ENCODE data around the gene ARHGEF10L.
"Not testable (repeated sequence)": the region's sequence is repeated elsewhere in the genome, so short reads cannot be mapped to it uniquely, and the experiment has no call there.

ARHGEF10L gene

DNA sequence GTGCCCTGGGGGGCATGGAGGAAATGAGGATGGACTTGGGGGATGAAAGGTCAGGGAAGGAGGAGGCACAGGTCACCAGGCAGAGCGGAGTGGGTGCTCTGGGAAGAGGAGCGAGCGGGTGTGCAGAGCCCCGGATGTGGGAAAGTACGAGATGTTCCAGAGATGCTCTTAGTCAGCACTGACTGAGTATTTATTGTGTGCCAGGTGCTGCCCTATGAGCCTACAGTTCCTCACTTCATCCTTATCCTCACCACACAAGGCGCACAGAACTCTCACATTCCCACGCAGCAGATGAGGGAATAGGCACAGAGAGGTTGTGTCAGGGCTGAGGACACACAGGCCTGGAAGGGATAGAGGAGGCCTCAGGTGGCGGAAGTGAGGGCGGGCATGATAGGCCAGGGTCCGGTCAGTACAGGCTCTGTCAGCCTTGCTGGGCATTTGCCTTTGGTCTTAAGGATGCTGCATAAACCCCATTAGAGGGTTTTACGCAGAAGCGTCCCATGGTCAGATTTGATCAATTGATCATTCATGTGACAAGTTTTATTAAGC lies 77.3 kb downstream of the ARHGEF10L start:
- H3K9me3 Mint-ChIP-seq: no peaks in the 10 kb centered on the region
- H3K27me3 Mint-ChIP-seq: peaks cover 5% of the 10 kb centered on the region
- H3K36me3 Mint-ChIP-seq: no peaks in the 10 kb centered on the region
- H3K4me3 Mint-ChIP-seq: no peak overlapping the region
- H3K27ac Mint-ChIP-seq: no peak overlapping the region
- H3K4me1 Mint-ChIP-seq: no peaks in the 10 kb centered on the region

DNA sequence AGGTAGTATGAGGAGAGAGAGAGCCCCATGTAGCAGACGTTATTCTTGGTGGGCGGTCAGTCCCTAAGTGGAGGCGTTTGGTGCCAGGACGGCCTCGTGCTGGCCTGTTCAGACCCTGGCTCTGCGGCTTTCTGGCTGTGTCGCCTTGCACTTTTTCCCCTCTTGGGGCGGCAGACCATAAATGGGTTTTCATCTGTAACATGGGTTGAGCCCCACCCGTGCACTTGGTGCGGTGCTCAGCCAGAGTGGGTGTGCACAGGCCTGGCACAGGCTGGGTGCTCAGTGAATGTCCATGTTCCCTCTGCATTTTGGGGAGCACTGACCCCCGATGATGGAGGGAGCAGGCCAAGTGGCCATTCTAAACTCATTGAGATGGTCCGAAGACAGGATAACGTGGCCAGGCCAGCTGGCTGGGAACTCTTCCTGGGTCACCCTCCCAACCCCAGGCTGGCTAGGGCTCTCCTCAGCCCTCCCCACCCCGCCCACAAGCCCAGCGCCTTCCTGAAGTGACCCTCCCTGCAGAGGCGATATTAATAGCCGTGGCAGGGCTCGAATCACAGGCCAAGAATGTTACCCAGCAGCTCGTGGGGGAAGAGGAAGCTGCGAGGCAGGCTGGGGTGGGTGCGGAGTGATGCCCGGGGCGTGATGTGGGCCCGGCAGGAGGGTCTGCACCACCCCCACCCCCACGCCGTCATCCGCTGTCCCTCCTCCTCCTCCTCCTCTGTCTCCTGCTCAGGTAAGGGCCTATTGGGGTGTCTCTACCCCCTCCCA lies 78.5 kb downstream of the ARHGEF10L start:
- H3K4me1 Mint-ChIP-seq: no peaks in the 10 kb centered on the region
- H3K36me3 Mint-ChIP-seq: no peaks in the 10 kb centered on the region
- H3K27ac Mint-ChIP-seq: no peak overlapping the region
- no peaks in the 10 kb centered on the region for H3K9me3 Mint-ChIP-seq
- peaks cover 5% of the 10 kb centered on the region for H3K27me3 Mint-ChIP-seq
- no peak overlapping the region for H3K4me3 Mint-ChIP-seq

DNA sequence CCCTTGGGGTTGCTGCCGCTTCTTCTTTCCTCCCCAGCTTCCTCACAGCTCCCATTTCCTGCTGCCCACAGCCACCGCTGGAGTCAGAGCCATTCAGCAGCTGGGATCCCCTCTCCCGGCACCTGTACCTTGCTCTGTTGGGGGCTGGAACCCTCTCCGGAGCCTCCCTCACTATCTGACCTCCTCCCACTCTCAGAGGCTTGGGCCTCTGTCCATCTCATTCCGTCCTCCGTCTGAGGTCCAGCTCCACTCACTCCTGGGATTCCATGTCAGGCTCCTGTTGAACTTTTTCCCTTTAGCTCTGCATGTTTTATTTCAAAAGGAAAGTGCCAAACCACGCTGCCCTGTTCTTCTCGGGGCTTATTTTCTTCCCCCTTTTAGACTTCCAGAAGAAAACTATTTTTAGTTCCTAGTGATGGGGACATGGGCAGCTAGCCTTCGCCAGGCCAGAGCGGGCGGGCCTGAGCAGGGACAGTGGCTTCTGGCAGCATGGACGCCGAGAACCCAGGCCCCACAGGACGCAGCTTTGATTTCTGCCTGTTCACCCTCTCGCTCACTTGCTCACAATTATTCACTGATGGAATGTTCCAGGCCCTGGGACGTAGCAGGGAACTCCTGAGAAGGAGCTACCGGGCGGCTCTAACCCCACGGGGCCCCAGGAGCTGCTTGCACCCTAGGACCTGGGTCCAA lies 79.2 kb downstream of the ARHGEF10L start:
- no peaks in the 10 kb centered on the region for H3K9me3 Mint-ChIP-seq
- H3K27me3 Mint-ChIP-seq: peaks cover 5% of the 10 kb centered on the region
- H3K36me3 Mint-ChIP-seq: no peaks in the 10 kb centered on the region
- H3K4me1 Mint-ChIP-seq: no peaks in the 10 kb centered on the region
- peak overlapping the region; percentile 17 for H3K27ac Mint-ChIP-seq
- H3K4me3 Mint-ChIP-seq: no peak overlapping the region

DNA sequence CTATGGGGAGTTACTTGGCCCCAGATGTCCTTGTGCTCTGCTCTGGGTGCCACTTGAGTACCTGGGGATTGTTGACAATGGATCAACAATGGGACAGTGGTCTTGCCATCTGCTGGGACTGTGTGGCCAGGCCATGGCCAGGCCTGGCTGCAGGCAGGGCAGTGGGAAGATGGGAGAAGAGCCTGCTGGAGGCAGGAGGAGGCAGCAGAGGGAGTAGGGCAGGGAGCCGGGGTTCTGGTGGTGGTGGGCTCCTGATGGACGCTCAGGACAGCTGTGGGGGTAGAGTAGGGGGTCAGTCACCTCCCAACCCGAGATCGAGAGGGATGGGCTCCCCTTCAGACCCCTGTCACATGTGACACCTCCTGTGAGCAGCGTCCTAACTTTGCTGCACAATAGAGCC lies 81.0 kb downstream of the ARHGEF10L start:
- H3K27me3 Mint-ChIP-seq: peaks cover 5% of the 10 kb centered on the region
- no peaks in the 10 kb centered on the region for H3K9me3 Mint-ChIP-seq
- no peaks in the 10 kb centered on the region for H3K36me3 Mint-ChIP-seq
- H3K4me3 Mint-ChIP-seq: no peak overlapping the region
- H3K4me1 Mint-ChIP-seq: no peaks in the 10 kb centered on the region
- H3K27ac Mint-ChIP-seq: no peak overlapping the region

DNA sequence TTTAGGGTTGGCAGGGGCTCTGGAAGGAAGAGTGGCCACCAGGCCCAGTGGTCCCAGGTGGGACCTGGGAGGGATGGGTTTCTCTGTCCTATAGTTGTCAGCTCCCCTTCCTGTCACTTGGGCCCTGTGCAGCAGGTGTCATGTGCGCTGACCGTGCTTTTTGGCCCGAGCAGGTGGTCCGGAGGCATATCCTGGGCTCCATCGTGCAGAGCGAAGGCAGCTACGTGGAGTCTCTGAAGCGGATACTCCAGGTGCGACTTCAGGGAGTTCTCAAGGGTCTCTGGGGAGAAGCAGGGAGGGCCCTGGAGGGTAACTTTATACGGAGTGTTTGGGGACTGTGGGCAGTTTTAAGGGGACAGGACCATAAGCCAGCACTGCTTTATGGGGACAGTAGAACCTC lies 82.2 kb downstream of the ARHGEF10L start:
- Mint-ChIP-seq H3K4me1 (no peaks in the 10 kb centered on the region), H3K9me3 (no peaks in the 10 kb centered on the region), H3K4me3 (no peak overlapping the region), H3K27me3 (peaks cover 5% of the 10 kb centered on the region), H3K27ac (no peak overlapping the region), H3K36me3 (no peaks in the 10 kb centered on the region)

DNA sequence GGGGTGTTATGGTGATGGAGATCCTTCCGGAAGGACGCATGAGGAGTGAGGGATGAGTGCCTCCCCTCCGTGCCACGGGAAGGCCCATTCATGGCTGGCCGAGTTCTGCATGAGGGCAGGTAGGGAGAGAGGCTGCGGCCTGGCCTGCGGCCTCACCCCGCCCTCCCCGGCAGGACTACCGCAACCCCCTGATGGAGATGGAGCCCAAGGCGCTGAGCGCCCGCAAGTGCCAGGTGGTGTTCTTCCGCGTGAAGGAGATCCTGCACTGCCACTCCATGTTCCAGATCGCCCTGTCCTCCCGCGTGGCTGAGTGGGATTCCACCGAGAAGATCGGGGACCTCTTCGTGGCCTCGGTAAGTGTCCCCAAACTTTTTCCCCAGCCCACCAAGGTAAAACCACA lies 83.3 kb downstream of the ARHGEF10L start:
- Mint-ChIP-seq H3K9me3 (no peaks in the 10 kb centered on the region), H3K4me1 (no peaks in the 10 kb centered on the region), H3K4me3 (no peak overlapping the region), H3K36me3 (no peaks in the 10 kb centered on the region), H3K27me3 (peaks cover 5% of the 10 kb centered on the region), H3K27ac (no peak overlapping the region)

DNA sequence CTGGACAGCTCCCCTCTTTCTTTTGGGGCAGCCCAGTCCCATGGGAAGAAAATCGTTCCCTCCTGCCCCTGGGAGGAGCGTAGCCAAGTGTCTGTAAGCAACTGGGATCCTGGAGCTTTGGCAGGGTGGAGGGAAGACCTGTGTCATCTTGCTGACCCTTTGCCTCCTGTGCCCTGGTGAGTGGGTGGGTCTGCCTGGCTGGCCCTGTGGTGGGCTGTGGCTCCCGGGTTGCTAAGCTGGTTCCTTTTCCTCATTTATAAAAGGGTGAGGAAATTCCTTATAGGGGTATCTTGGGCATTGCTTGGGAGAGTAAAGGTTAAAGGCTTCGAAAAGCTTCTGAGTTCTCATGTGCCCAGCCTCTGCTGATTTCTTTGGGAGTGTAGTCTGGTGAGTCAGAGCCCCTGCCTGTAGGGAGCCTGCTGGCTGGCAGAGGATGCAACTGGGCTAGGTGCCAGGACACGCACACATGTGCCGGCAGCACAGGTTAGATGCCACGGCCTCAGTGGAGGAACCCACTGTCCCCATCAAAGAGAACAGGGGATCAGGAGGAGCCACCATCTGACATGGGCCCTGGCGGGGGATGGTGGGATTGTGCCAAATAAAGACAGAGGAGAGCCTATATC lies 85.2 kb downstream of the ARHGEF10L start:
- no peaks in the 10 kb centered on the region for H3K4me1 Mint-ChIP-seq
- H3K27me3 Mint-ChIP-seq: peaks cover 3% of the 10 kb centered on the region
- no peaks in the 10 kb centered on the region for H3K9me3 Mint-ChIP-seq
- no peak overlapping the region for H3K27ac Mint-ChIP-seq
- H3K36me3 Mint-ChIP-seq: no peaks in the 10 kb centered on the region
- no peak overlapping the region for H3K4me3 Mint-ChIP-seq

DNA sequence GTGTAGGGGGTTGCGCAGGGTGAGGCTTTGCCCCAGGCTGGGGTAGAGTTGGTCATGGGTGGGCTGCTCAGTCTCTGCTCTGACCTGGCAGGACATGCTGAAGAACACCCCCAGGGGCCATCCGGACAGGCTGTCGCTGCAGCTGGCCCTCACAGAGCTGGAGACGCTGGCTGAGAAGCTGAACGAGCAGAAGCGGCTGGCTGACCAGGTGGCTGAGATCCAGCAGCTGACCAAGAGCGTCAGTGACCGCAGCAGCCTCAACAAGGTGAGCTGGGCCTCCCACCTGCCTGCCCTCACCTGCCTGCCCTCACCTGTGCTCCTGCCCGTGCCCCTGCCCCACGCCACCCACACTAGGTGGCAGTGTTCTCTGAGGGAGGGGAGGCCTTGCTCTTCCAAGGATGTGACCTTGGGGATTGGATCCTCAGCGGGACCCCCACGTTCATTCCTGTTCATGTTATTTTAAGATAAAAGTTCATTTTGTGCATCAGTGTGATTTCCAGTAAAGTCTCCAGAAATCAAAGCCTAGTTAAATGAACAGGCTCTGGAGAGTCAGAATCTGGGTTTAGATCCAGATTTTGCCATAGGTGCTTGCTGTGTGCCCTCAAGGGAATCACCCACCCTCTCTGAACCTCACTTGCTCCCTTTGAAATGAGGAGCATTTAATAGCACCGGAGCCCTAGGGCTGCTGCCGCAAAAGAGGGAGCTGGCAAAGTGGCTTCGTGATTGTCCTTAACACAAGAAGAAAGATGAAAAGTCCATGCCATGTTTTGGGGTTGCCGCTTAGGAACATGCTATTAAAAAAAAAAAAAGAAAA lies 87.9 kb downstream of the ARHGEF10L start:
- no peaks in the 10 kb centered on the region for H3K4me1 Mint-ChIP-seq
- no peak overlapping the region for H3K4me3 Mint-ChIP-seq
- no peaks in the 10 kb centered on the region for H3K9me3 Mint-ChIP-seq
- H3K27ac Mint-ChIP-seq: no peak overlapping the region
- no peaks in the 10 kb centered on the region for H3K36me3 Mint-ChIP-seq
- no peaks in the 10 kb centered on the region for H3K27me3 Mint-ChIP-seq

DNA sequence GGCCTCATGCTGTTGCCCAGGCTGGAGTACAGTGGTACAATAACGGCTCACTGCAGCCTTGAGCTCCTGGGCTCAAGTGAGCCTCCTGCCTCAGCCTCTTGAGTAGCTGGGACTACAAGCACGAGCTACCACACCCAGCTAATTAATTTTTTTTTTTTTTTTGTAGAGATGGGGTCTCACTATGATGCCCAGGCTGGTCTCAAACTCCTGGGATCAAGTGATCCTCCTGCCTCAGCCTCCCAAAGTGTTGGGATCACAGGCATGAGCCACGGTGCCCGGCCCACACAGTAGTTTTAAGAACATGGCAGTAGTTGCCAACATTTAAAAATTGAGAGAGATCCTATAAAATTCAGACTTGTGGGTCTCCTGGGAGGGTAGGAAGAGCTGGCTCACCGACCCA lies 89.5 kb downstream of the ARHGEF10L start:
- not testable (repeated sequence) for H3K27me3 Mint-ChIP-seq, H3K36me3 Mint-ChIP-seq, H3K27ac Mint-ChIP-seq, H3K9me3 Mint-ChIP-seq, H3K4me1 Mint-ChIP-seq, H3K4me3 Mint-ChIP-seq

DNA sequence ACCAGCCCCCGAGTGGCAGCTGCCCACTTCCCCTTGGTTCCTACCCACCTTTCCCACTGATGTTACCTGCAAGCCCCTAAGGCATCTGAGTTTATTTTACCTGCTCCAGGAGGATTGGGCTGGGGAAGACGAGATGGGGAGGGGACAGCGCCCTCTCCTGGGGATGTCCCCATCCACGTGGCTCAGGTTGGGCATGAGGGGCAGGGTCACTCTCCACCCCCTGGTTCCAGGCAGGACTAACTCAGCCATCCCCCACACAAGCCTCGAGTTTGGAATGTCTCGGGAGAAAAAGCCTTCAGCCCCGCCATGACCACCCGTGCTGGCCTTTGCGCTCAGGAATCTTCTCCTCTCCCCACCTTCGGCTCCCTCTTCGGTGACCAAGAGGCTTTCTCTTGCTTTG lies 90.0 kb downstream of the ARHGEF10L start:
- no peaks in the 10 kb centered on the region for H3K9me3 Mint-ChIP-seq
- H3K27me3 Mint-ChIP-seq: no peaks in the 10 kb centered on the region
- H3K4me3 Mint-ChIP-seq: no peak overlapping the region
- H3K4me1 Mint-ChIP-seq: no peaks in the 10 kb centered on the region
- no peak overlapping the region for H3K27ac Mint-ChIP-seq
- H3K36me3 Mint-ChIP-seq: no peaks in the 10 kb centered on the region

DNA sequence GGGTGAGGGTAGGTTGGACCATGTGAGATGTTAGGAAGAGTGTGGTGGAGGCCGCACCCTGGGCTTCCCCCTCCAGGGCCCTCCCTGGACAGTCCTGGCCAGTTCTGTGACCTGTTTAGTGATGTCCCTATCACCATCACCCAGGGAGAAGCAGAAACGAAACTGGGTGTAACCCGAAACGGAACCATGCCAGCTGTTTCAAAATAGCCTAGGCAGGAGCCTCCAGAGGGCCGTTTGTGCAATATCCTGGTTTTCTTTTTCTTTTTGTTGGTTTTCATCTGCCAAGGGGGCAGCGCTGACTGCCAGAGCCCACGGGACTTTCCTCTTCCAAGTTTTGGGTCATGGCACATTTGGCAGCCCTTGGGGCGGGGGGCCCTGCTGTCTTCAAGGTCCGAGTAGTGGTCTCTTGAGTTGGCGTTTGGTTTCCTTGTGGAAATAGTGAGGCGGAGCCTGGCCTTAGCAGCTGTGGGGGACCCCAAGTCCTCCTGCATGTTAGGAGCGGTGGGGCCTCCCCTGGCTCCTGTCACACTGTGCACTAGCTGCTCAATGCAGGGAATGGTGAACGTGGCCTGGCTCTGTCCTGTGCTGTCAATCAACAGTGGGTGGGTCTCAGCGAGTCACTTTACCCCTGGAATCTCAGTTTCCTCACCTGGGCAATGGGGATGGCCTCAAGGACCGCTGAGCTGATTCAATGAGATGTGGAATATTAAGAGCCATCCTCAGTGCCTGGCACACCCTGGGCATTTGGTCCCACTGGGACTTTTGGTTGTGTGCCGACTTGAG lies 90.7 kb downstream of the ARHGEF10L start:
- no peaks in the 10 kb centered on the region for H3K36me3 Mint-ChIP-seq
- no peaks in the 10 kb centered on the region for H3K9me3 Mint-ChIP-seq
- H3K27me3 Mint-ChIP-seq: no peaks in the 10 kb centered on the region
- H3K4me1 Mint-ChIP-seq: no peaks in the 10 kb centered on the region
- H3K27ac Mint-ChIP-seq: no peak overlapping the region
- no peak overlapping the region for H3K4me3 Mint-ChIP-seq

DNA sequence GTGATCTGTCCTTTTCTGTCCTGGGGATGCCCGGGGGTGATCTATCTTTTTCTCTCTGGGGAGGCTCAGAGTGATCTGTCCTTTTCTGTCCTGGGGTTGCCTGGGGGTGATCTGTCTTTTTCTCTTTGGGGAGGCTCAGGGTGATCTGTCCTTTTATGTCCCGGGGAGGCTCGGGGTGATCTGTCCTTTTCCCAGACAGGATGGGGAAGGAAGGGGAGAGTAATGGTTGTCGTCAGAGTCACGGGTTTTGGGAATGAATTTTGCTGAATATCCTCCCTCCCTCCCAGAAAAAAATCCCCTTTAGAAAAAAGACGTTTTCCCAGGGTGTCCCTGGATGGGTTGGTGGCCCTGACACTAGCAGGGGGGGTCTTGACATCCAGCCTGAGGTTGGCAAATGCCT lies 91.5 kb downstream of the ARHGEF10L start:
- H3K27ac Mint-ChIP-seq: peak overlapping the region; percentile 17
- H3K36me3 Mint-ChIP-seq: no peaks in the 10 kb centered on the region
- H3K4me3 Mint-ChIP-seq: no peak overlapping the region

DNA sequence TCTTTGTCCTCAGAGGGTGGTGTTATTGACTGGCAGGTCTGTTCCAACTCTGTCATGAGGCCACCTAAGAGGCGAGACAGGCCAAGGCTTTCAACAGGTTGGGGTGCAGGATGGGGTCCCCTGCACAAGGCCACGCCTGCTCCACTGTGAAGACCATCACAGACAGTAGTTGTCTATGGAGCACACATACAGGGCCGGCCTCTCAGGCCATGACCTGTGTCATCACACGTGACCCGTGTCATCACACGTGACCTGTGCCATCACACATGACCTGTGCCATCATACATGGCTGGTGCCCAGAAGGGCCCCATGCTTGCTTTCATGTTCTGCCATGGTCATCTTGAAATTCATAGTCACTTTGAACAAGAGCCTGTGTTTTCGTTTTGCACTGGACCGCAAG lies 91.9 kb downstream of the ARHGEF10L start:
- Mint-ChIP-seq H3K4me1 (no peaks in the 10 kb centered on the region), H3K27me3 (no peaks in the 10 kb centered on the region), H3K27ac (no peak overlapping the region), H3K4me3 (no peak overlapping the region), H3K36me3 (no peaks in the 10 kb centered on the region), H3K9me3 (no peaks in the 10 kb centered on the region)

More for the DNA sequence above, 91.5 kb downstream of the ARHGEF10L start:
- H3K9me3 Mint-ChIP-seq: no peaks in the 10 kb centered on the region
- no peaks in the 10 kb centered on the region for H3K4me1 Mint-ChIP-seq
- no peaks in the 10 kb centered on the region for H3K27me3 Mint-ChIP-seq

DNA sequence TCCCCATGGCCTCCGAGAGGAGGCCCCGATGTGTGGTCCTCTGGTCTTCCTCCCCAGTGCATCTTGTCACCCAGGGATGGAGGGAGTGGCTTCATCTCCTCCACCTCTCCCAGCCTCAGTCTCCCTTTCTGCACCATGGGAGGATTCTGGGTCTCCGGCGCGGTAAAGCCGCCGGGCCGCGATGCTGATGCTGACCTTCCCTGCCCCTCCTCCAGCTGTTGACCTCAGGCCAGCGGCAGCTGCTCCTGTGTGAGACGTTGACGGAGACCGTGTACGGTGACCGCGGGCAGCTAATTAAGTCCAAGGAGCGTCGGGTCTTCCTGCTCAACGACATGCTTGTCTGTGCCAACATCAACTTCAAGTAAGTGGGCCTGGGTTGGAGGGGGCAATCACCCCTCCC lies 92.6 kb downstream of the ARHGEF10L start:
- Mint-ChIP-seq H3K27me3 (no peaks in the 10 kb centered on the region), H3K27ac (no peak overlapping the region), H3K4me1 (no peaks in the 10 kb centered on the region), H3K9me3 (no peaks in the 10 kb centered on the region), H3K4me3 (no peak overlapping the region), H3K36me3 (no peaks in the 10 kb centered on the region)
